Left cardiac atrium (tissue), 4 donors: ENCODE data around the gene GPC6. TPM values are rescaled to one million over a fixed set of nuclear protein-coding genes. Genes with fewer than 3 reads are reported as not detected.
A peak's percentile ranks its signal among the peaks of the same experiment; 100 is the strongest.

Experiments used
- ATAC-seq, 2 donors: fragments of 200-7000 bp; cut with Tn5 transposase; one replicate each; pipeline ENCODE4 v1.9.1; 2020; ENCODE audit warnings: mild to moderate bottlenecking in 2 of 2, moderate library complexity in 2 of 2
- DNase-seq: peaks from one replicate; pipeline ENCODE4 v3.0.0-alpha.2; 2020
- intact Hi-C, 2 donors: fragments of 100-400 bp; cut with DNase I; formaldehyde crosslinking; loops; one replicate each; pipeline versions ENCODE4 v1.14.1 to v1.15.1; 2022 to 2023
- total RNA-seq, 2 donors: library from RNA; stranded (reverse); fragmentation: NEBNext Ultra II Directional; extraction: Animal tissue kit (Norgen Biotek cat#: 25700); gene quantifications; one replicate each; pipeline ENCODE4 v1.2.1, GENCODE V29; 2021
- donor health status: DM: no; HTN: yes; CAD: no.
- donor health status: DM: no; HTN: yes; CAD: no; lungs with severe emphysema.
- donor health status: DM: yes; HTN: yes; CAD: no.
- donor health status: Dilated cardiomyopathy.

GPC6 gene
- total RNA-seq, 2 donors from 2014 or later, result 2.8 to 5.4 TPM

- ATAC-seq, result no peak
- no peak for DNase-seq
- intact Hi-C loops, result no loop called here
Measured at GRCh38 chr13:93620181-93620765, 393.7 kb downstream of the GPC6 start.

GRCh38 chr13:93621051-93621450, 394.4 kb downstream of the GPC6 start:
- intact Hi-C loops, result no loop called here
- no peak for ATAC-seq
- DNase-seq, result no peak

- intact Hi-C loops, result no loop called here
- DNase-seq (no peak), ATAC-seq (no peak)
Measured at GRCh38 chr13:93621966-93622365, 395.4 kb downstream of the GPC6 start.

GRCh38 chr13:93624311-93624777, 397.7 kb downstream of the GPC6 start:
- ATAC-seq (no peak), DNase-seq (no peak)
- intact Hi-C loops, result no loop called here

GRCh38 chr13:93625536-93625935, 398.9 kb downstream of the GPC6 start:
- no peak for ATAC-seq
- intact Hi-C loops, result no loop called here

GRCh38 chr13:93628136-93628797, 401.7 kb downstream of the GPC6 start:
- ATAC-seq (no peak), DNase-seq (no peak)
- intact Hi-C loops, result no loop called here

More at GRCh38 chr13:93625536-93625935, 398.9 kb downstream of the GPC6 start:
- no peak for DNase-seq

- DNase-seq (no peak), ATAC-seq (peak; percentile 44 to 65)
- intact Hi-C loops, result no loop called here
Measured at GRCh38 chr13:93635616-93636032, 409.0 kb downstream of the GPC6 start.

- intact Hi-C loops, result no loop called here
- ATAC-seq (no peak), DNase-seq (no peak)
Measured at GRCh38 chr13:93637852-93638251, 411.2 kb downstream of the GPC6 start.

- intact Hi-C loops, result no loop called here
- ATAC-seq, result no peak
- no peak for DNase-seq
Measured at GRCh38 chr13:93640452-93640851, 413.8 kb downstream of the GPC6 start.

- DNase-seq (no peak), ATAC-seq (peak in 1 of 2 donors; percentile 43)
- intact Hi-C loops, result no loop called here
Measured at GRCh38 chr13:93646245-93646644, 419.6 kb downstream of the GPC6 start.

- DNase-seq (no peak), ATAC-seq (no peak)
- intact Hi-C loops, result no loop called here
Measured at GRCh38 chr13:93649496-93649895, 422.9 kb downstream of the GPC6 start.

- ATAC-seq (no peak), DNase-seq (no peak)
- intact Hi-C loops, result no loop called here
Measured at GRCh38 chr13:93653776-93654175, 427.2 kb downstream of the GPC6 start.

GRCh38 chr13:93655154-93655553, 428.5 kb downstream of the GPC6 start:
- intact Hi-C loops, result no loop called here
- DNase-seq (no peak), ATAC-seq (no peak)

- ATAC-seq (no peak), DNase-seq (no peak)
- intact Hi-C loops, result loop anchor here in 1 of 2 donors (10.0 kb wide), 1 partner anchor 704 kb away; no protein-coding TSS in a partner anchor
Measured at GRCh38 chr13:93660391-93661063, 433.9 kb downstream of the GPC6 start.

- ATAC-seq (no peak), DNase-seq (no peak)
- intact Hi-C loops, result no loop called here
Measured at GRCh38 chr13:93670866-93671265, 444.3 kb downstream of the GPC6 start.

GRCh38 chr13:93672996-93673395, 446.4 kb downstream of the GPC6 start:
- DNase-seq, result no peak
- no peak for ATAC-seq
- intact Hi-C loops, result no loop called here

GRCh38 chr13:93673885-93674284, 447.3 kb downstream of the GPC6 start:
- ATAC-seq (no peak), DNase-seq (no peak)
- intact Hi-C loops, result no loop called here

- ATAC-seq (no peak), DNase-seq (no peak)
- intact Hi-C loops, result no loop called here
Measured at GRCh38 chr13:93674337-93674755, 447.7 kb downstream of the GPC6 start.

GRCh38 chr13:93680329-93680728, 453.7 kb downstream of the GPC6 start:
- DNase-seq (no peak), ATAC-seq (no peak)
- intact Hi-C loops, result no loop called here

- intact Hi-C loops, result no loop called here
- ATAC-seq (no peak), DNase-seq (no peak)
Measured at GRCh38 chr13:93685900-93686299, 459.3 kb downstream of the GPC6 start.
